WTC11 (cell line): ENCODE results near the gene ITM2C. TPM values are rescaled to one million over a fixed set of nuclear protein-coding genes. Genes with fewer than 3 reads are reported as not detected.

Experiments
- ATAC-seq: fragments of 200-7000 bp; cut with Tn5 transposase; 2 replicates; pipeline ENCODE4 v1.10.0; 2021; ENCODE audit warnings: mild to moderate bottlenecking, moderate library complexity
- CTCF ChIA-PET: fragments of 300-600 bp; sonication (Branson Sonifier 250); formaldehyde crosslinking; loops from one replicate; lab custom pipeline; 2021; ENCODE audit warnings: antibody characterized with exemption; lab: Charles Lee
- POLR2A ChIA-PET: fragments of 350-600 bp; sonication (Branson Sonifier 250); formaldehyde crosslinking; loops from one replicate; lab custom pipeline; 2021; ENCODE audit warnings: antibody characterized with exemption; lab: Charles Lee
- DNase-seq: peaks from one replicate; pipeline ENCODE4 v3.0.0; 2021; ENCODE audit warnings: low spot score
- H3K27ac Mint-ChIP-seq: 2 replicates; pipeline ENCODE4 v1.8.0; 2021; ENCODE audit warnings: mixed read lengths
- H3K27me3 Mint-ChIP-seq: 2 replicates; pipeline ENCODE4 v1.8.0; 2021; ENCODE audit warnings: low read depth, mild to moderate bottlenecking, moderate library complexity, mixed read lengths
- H3K36me3 Mint-ChIP-seq: 2 replicates; pipeline ENCODE4 v1.8.0; 2021; ENCODE audit warnings: mixed read lengths
- H3K4me1 Mint-ChIP-seq: 2 replicates; pipeline ENCODE4 v1.8.0; 2022; ENCODE audit warnings: mixed read lengths
- H3K4me3 Mint-ChIP-seq: 2 replicates; pipeline ENCODE4 v1.8.0; 2021; ENCODE audit warnings: mild to moderate bottlenecking, moderate library complexity, mixed read lengths
- H3K9me3 Mint-ChIP-seq: 2 replicates; pipeline ENCODE4 v1.8.0; 2021; ENCODE audit warnings: mixed read lengths
- ETV6 ChIP-seq: sonication (generic); formaldehyde crosslinking; IDR thresholded peaks from 2 replicates; pipeline ENCODE4 v1.8.1; 2022; ENCODE audit warnings: mild to moderate bottlenecking, missing genetic modification reagents
- FOXK1 ChIP-seq: sonication (generic); formaldehyde crosslinking; IDR thresholded peaks from 2 replicates; pipeline ENCODE4 v1.8.0; 2022; ENCODE audit warnings: mild to moderate bottlenecking, moderate library complexity, missing genetic modification reagents
- HMGA2 ChIP-seq: fragments of 250-450 bp; sonication (Bioruptor Pico); IDR thresholded peaks from 2 replicates; pipeline ENCODE4 v1.4.0; 2021; ENCODE audit warnings: mild to moderate bottlenecking, moderate library complexity
- NFATC4 ChIP-seq: fragments of 250-450 bp; sonication (Bioruptor Pico); IDR thresholded peaks from 2 replicates; pipeline ENCODE4 v1.9.0; 2021; ENCODE audit warnings: mild to moderate bottlenecking
- NR2C2 ChIP-seq: sonication (generic); formaldehyde crosslinking; IDR thresholded peaks from 2 replicates; pipeline ENCODE4 v1.8.0; 2022; ENCODE audit warnings: mild to moderate bottlenecking, missing genetic modification reagents
- PRRX2 ChIP-seq: fragments of 250-450 bp; sonication (Bioruptor Pico); IDR thresholded peaks from 2 replicates; pipeline ENCODE4 v1.8.0; 2021; ENCODE audit warnings: mild to moderate bottlenecking
- TEAD1 ChIP-seq: sonication (generic); formaldehyde crosslinking; IDR thresholded peaks from 2 replicates; pipeline ENCODE4 v1.8.0; 2022; ENCODE audit warnings: mild to moderate bottlenecking, missing genetic modification reagents
- TEAD4 ChIP-seq: sonication (generic); formaldehyde crosslinking; IDR thresholded peaks from 2 replicates; pipeline ENCODE4 v1.8.0; 2022; ENCODE audit warnings: mild to moderate bottlenecking, missing genetic modification reagents
- TP53 ChIP-seq: sonication (generic); formaldehyde crosslinking; IDR thresholded peaks from 2 replicates; pipeline ENCODE4 v1.8.1; 2023; ENCODE audit warnings: mild to moderate bottlenecking, missing genetic modification reagents
- ZNF138 ChIP-seq: sonication (generic); formaldehyde crosslinking; conservative IDR thresholded peaks from 2 replicates; pipeline ENCODE4 v1.8.1; 2022; ENCODE audit warnings: mild to moderate bottlenecking, moderate library complexity, missing genetic modification reagents
- ZNF232 ChIP-seq: sonication (generic); formaldehyde crosslinking; IDR thresholded peaks from 2 replicates; pipeline ENCODE4 v1.8.0; 2022; ENCODE audit warnings: mild to moderate bottlenecking, missing genetic modification reagents
- total RNA-seq: library from RNA; stranded (reverse); gene quantifications from 3 replicates; pipeline ENCODE4 v1.2.3, GENCODE V29; 2021
- TF ChIP-seq, protein P1 (sequence below): sonication (generic); formaldehyde crosslinking; IDR thresholded peaks from 2 replicates; pipeline ENCODE4 v1.8.1; 2023; ENCODE audit warnings: mild to moderate bottlenecking, missing genetic modification reagents, moderate library complexity
- TF ChIP-seq, protein P2 (sequence below): fragments of 250-450 bp; sonication (Bioruptor Pico); IDR thresholded peaks from 2 replicates; pipeline ENCODE4 v1.9.0; 2021; ENCODE audit warnings: moderate library complexity, mild to moderate bottlenecking, inconsistent platforms, borderline replicate concordance
- TF ChIP-seq, protein P3 (sequence below): sonication (generic); formaldehyde crosslinking; IDR thresholded peaks from 2 replicates; pipeline ENCODE4 v1.8.1; 2022; ENCODE audit warnings: mild to moderate bottlenecking, missing genetic modification reagents, moderate library complexity, borderline replicate concordance
- TF ChIP-seq, protein P4 (sequence below): sonication (generic); formaldehyde crosslinking; IDR thresholded peaks from 2 replicates; pipeline ENCODE4 v1.8.1; 2023; ENCODE audit warnings: mild to moderate bottlenecking, missing genetic modification reagents, borderline replicate concordance
- TF ChIP-seq, protein P5 (sequence below): fragments of 200-600 bp; IDR thresholded peaks from 2 replicates; pipeline ENCODE4 v1.8.0; 2022; ENCODE audit warnings: antibody characterized with exemption
- TF ChIP-seq, protein P6 (sequence below): fragments of 250-450 bp; sonication (Bioruptor Pico); IDR thresholded peaks from 2 replicates; pipeline ENCODE4 v1.9.0; 2021; ENCODE audit warnings: mild to moderate bottlenecking

ITM2C gene
- total RNA-seq, 1 experiment from 2014 or later: 316 TPM

DNA sequence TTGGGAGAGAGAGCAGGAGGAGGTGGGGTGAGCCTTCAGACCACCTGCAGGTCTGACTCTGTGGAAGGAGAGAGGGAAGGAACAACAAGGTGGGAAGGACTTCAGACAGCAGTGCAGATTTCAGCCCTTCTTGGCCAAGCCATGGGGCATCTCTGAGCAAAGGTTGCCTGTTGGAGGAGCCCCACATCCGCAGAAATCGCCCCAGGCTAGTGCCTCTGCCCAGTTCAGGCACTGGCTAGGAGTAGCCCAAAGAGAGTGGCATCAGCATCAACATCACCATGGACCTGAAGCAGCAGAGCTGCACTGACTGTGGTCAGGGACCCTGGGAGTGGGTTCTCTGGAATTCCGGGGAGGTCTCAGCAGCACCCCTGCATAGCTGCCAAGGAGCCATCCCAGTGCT is 50.1 kb downstream of the ITM2C start (continued):
- TF ChIP-seq, protein P1, sequence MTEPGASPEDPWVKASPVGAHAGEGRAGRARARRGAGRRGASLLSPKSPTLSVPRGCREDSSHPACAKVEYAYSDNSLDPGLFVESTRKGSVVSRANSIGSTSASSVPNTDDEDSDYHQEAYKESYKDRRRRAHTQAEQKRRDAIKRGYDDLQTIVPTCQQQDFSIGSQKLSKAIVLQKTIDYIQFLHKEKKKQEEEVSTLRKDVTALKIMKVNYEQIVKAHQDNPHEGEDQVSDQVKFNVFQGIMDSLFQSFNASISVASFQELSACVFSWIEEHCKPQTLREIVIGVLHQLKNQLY (CRISPR knock-in tag): no peak

DNA sequence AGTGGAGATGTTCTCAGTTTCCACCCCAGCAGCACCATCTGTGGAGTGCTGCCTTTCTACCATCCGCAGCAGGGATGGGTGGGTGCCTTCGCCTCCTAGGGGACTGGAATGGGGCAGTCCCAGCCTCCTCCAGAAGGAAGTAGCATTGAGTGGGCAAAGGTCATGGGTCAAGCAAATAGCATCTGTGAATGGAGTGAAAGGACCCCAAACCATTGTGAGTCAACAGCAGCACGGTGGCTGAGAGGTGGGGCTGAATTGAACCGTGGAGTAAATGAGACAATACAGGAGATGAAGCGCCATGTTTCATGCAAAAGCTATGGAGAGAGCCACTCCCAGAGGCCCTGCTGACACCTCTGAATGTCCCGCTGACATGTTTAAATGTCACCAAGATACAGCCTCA is 50.6 kb downstream of the ITM2C start:
- Mint-ChIP-seq H3K4me1 (no peaks in the 10 kb centered on the region; the same call in none of the 2 replicates), H3K27me3 (no peaks in the 10 kb centered on the region), H3K4me3 (no peak overlapping the region), H3K27ac (no peak overlapping the region), H3K36me3 (no peaks in the 10 kb centered on the region), H3K9me3 (peaks cover 8% of the 10 kb centered on the region; the same call in 1 of the 2 replicates)
- ChIA-PET CTCF (interaction anchor here (0.7 kb wide), 1 partner anchor 9 kb away, joined by 3 read pairs; no protein-coding TSS in a partner anchor), POLR2A (no interaction called here)
- no peak for TF ChIP-seq NFATC4 (CRISPR knock-in tag)
- TF ChIP-seq, protein P2, sequence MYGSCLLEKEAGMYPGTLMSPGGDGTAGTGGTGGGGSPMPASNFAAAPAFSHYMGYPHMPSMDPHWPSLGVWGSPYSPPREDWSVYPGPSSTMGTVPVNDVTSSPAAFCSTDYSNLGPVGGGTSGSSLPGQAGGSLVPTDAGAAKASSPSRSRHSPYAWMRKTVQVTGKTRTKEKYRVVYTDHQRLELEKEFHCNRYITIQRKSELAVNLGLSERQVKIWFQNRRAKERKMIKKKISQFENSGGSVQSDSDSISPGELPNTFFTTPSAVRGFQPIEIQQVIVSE (CRISPR knock-in tag): no peak
- DNase-seq (no peak), ATAC-seq (no peak)

DNA sequence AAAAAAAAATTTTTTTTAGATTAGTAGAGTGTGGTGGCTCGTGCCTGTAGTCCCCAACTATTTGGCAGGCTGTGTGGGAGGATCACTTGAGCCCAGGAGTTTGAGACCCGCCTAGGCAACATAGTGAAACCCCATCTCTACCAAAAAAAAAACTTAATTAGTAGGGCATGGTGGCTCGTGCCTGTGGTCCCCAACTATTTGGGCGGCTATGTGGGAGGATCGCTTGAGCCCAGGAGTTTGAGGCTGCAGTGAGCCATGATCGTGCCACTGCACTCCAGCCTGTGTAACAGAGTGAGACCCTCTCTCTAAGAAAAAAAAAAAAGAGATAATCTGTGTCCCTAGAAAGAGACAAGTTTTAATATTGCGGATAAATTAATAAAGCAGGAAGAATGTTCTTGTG is 51.5 kb downstream of the ITM2C start:
- Mint-ChIP-seq H3K27ac (no peak overlapping the region), H3K4me3 (no peak overlapping the region), H3K36me3 (no peaks in the 10 kb centered on the region), H3K27me3 (no peaks in the 10 kb centered on the region), H3K9me3 (no peaks in the 10 kb centered on the region), H3K4me1 (no peaks in the 10 kb centered on the region; the same call in none of the 2 replicates)
- DNase-seq (no peak), ATAC-seq (no peak)
- POLR2A ChIA-PET: no interaction called here
- no peak for TF ChIP-seq TEAD4 (CRISPR knock-in tag)
- TF ChIP-seq, protein P3, sequence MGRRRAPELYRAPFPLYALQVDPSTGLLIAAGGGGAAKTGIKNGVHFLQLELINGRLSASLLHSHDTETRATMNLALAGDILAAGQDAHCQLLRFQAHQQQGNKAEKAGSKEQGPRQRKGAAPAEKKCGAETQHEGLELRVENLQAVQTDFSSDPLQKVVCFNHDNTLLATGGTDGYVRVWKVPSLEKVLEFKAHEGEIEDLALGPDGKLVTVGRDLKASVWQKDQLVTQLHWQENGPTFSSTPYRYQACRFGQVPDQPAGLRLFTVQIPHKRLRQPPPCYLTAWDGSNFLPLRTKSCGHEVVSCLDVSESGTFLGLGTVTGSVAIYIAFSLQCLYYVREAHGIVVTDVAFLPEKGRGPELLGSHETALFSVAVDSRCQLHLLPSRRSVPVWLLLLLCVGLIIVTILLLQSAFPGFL (CRISPR knock-in tag): no peak
- CTCF ChIA-PET: no interaction called here

DNA sequence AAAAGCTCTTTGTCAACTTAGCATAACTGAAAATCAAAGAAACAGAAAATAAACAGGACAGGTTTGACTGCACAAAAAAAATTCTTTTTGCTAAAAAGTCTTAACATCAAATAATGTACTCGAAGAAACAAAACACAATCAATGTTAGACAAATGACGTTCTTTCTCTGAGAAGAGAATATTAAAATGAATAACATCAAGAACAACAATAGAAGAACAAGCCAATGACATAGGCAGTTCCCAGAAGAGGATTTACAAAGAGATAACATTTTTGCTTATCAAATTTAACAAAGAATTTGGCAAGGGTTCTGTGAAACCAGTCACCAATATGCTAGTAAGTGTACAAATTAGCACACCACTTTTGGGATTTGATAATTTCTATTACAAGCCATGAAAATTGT is 54.5 kb downstream of the ITM2C start:
- DNase-seq (no peak), ATAC-seq (no peak)
- TF ChIP-seq TEAD1 (CRISPR knock-in tag) (no peak), FOXK1 (CRISPR knock-in tag) (no peak), TP53 (CRISPR knock-in tag) (no peak), ZNF138 (CRISPR knock-in tag) (no peak), PRRX2 (CRISPR knock-in tag) (no peak), ETV6 (CRISPR knock-in tag) (no peak), HMGA2 (CRISPR knock-in tag) (no peak), ZNF232 (CRISPR knock-in tag) (no peak), NR2C2 (CRISPR knock-in tag) (no peak)
- TF ChIP-seq, protein P4, sequence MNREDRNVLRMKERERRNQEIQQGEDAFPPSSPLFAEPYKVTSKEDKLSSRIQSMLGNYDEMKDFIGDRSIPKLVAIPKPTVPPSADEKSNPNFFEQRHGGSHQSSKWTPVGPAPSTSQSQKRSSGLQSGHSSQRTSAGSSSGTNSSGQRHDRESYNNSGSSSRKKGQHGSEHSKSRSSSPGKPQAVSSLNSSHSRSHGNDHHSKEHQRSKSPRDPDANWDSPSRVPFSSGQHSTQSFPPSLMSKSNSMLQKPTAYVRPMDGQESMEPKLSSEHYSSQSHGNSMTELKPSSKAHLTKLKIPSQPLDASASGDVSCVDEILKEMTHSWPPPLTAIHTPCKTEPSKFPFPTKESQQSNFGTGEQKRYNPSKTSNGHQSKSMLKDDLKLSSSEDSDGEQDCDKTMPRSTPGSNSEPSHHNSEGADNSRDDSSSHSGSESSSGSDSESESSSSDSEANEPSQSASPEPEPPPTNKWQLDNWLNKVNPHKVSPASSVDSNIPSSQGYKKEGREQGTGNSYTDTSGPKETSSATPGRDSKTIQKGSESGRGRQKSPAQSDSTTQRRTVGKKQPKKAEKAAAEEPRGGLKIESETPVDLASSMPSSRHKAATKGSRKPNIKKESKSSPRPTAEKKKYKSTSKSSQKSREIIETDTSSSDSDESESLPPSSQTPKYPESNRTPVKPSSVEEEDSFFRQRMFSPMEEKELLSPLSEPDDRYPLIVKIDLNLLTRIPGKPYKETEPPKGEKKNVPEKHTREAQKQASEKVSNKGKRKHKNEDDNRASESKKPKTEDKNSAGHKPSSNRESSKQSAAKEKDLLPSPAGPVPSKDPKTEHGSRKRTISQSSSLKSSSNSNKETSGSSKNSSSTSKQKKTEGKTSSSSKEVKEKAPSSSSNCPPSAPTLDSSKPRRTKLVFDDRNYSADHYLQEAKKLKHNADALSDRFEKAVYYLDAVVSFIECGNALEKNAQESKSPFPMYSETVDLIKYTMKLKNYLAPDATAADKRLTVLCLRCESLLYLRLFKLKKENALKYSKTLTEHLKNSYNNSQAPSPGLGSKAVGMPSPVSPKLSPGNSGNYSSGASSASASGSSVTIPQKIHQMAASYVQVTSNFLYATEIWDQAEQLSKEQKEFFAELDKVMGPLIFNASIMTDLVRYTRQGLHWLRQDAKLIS (CRISPR knock-in tag): no peak
- TF ChIP-seq, protein P5, sequence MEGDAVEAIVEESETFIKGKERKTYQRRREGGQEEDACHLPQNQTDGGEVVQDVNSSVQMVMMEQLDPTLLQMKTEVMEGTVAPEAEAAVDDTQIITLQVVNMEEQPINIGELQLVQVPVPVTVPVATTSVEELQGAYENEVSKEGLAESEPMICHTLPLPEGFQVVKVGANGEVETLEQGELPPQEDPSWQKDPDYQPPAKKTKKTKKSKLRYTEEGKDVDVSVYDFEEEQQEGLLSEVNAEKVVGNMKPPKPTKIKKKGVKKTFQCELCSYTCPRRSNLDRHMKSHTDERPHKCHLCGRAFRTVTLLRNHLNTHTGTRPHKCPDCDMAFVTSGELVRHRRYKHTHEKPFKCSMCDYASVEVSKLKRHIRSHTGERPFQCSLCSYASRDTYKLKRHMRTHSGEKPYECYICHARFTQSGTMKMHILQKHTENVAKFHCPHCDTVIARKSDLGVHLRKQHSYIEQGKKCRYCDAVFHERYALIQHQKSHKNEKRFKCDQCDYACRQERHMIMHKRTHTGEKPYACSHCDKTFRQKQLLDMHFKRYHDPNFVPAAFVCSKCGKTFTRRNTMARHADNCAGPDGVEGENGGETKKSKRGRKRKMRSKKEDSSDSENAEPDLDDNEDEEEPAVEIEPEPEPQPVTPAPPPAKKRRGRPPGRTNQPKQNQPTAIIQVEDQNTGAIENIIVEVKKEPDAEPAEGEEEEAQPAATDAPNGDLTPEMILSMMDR: no peak
- TF ChIP-seq, protein P6, sequence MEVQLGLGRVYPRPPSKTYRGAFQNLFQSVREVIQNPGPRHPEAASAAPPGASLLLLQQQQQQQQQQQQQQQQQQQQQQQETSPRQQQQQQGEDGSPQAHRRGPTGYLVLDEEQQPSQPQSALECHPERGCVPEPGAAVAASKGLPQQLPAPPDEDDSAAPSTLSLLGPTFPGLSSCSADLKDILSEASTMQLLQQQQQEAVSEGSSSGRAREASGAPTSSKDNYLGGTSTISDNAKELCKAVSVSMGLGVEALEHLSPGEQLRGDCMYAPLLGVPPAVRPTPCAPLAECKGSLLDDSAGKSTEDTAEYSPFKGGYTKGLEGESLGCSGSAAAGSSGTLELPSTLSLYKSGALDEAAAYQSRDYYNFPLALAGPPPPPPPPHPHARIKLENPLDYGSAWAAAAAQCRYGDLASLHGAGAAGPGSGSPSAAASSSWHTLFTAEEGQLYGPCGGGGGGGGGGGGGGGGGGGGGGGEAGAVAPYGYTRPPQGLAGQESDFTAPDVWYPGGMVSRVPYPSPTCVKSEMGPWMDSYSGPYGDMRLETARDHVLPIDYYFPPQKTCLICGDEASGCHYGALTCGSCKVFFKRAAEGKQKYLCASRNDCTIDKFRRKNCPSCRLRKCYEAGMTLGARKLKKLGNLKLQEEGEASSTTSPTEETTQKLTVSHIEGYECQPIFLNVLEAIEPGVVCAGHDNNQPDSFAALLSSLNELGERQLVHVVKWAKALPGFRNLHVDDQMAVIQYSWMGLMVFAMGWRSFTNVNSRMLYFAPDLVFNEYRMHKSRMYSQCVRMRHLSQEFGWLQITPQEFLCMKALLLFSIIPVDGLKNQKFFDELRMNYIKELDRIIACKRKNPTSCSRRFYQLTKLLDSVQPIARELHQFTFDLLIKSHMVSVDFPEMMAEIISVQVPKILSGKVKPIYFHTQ (CRISPR knock-in tag): no peak
- Mint-ChIP-seq H3K4me1 (peaks cover 8% of the 10 kb centered on the region), H3K27ac (no peak overlapping the region), H3K4me3 (no peak overlapping the region), H3K27me3 (no peaks in the 10 kb centered on the region), H3K9me3 (no peaks in the 10 kb centered on the region), H3K36me3 (no peaks in the 10 kb centered on the region)
- CTCF ChIA-PET: no interaction called here
- POLR2A ChIA-PET: no interaction called here
